HCT116 (cell line): ENCODE results near the gene MYO7B.

Source experiments
- EZH2 ChIP-seq: fragments of 200-600 bp; sonication (generic); IDR thresholded peaks from 2 replicates; pipeline ENCODE4 v1.6.1; 2017; ENCODE audit warnings: antibody characterized with exemption, mixed run types
- EZH2phosphoT487 ChIP-seq: fragments of 200-600 bp; IDR thresholded peaks from 2 replicates; pipeline ENCODE4 v1.6.1; 2018; ENCODE audit warnings: antibody characterized with exemption, borderline replicate concordance
- POLR2A ChIP-seq: IDR thresholded peaks from 2 replicates; pipeline ENCODE4 v1.7.0; 2011; ENCODE audit warnings: borderline replicate concordance; ENCODE audit not compliant: insufficient read depth, insufficient read length; ENCODE audit errors: extremely low read depth
- YY1 ChIP-seq: IDR thresholded peaks from 2 replicates; pipeline ENCODE4 v1.6.1; 2011; ENCODE audit warnings: low read length, low read depth, moderate library complexity, mild to moderate bottlenecking; ENCODE audit not compliant: insufficient replicate concordance; ENCODE audit errors: extremely low read depth
- TF ChIP-seq, protein P1 (sequence below), 3 experiments: fragments of 200-600 bp in 1 of 3; sonication (generic) in 1 of 3; IDR thresholded peaks in 2 of 3; conservative IDR thresholded peaks in 1 of 3; 2 replicates each; pipeline ENCODE4 v1.5.1; 2012 to 2017; ENCODE audit warnings: low read depth in 2 of 3, low read length in 2 of 3, antibody characterized with exemption in 1 of 3, borderline replicate concordance in 1 of 3, control low read depth in 1 of 3, mild to moderate bottlenecking in 1 of 3, mixed read lengths in 1 of 3, mixed run types in 1 of 3, moderate library complexity in 1 of 3; ENCODE audit not compliant: insufficient read depth in 1 of 3

DNA sequence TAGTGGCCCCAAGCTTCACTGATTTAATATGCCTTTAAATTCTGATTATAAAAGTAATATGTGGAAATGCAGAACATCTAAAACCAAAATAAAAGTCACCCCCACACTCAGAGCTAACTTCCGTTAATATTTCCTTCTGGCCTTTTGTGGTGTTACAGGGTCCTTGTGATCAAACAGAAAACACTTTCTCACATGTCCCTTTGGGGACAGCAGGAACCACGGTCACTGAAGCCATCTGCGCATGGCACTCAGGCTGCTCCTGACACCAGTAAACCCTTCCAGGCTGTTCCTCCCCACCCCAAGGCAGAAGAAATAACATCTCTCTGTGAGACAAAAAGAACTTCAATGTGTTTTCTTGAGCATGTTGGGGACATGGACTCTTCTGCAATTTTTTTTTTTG lies 85.4 kb downstream of the MYO7B start:
- TF ChIP-seq, protein P1, sequence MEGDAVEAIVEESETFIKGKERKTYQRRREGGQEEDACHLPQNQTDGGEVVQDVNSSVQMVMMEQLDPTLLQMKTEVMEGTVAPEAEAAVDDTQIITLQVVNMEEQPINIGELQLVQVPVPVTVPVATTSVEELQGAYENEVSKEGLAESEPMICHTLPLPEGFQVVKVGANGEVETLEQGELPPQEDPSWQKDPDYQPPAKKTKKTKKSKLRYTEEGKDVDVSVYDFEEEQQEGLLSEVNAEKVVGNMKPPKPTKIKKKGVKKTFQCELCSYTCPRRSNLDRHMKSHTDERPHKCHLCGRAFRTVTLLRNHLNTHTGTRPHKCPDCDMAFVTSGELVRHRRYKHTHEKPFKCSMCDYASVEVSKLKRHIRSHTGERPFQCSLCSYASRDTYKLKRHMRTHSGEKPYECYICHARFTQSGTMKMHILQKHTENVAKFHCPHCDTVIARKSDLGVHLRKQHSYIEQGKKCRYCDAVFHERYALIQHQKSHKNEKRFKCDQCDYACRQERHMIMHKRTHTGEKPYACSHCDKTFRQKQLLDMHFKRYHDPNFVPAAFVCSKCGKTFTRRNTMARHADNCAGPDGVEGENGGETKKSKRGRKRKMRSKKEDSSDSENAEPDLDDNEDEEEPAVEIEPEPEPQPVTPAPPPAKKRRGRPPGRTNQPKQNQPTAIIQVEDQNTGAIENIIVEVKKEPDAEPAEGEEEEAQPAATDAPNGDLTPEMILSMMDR (IDR thresholded peaks at IDR 0.05 in 2 of 3, conservative IDR thresholded peaks at IDR 0.05 in 1 of 3; ENCODE audit: borderline replicate concordance in 1 of 3, insufficient read depth in 1 of 3, low read depth in 2 of 3, low read length in 2 of 3) = no peak
- TF ChIP-seq EZH2 = no peak
- TF ChIP-seq EZH2phosphoT487 = no peak
- TF ChIP-seq POLR2A = no peak
- TF ChIP-seq YY1 = no peak
